HG02973 (cell line): Measurements from ENCODE around the gene SGPP1.
"Not testable (repeated sequence)": the region's sequence is repeated elsewhere in the genome, so short reads cannot be mapped to it uniquely, and the experiment has no call there.

ENCODE experiments used
- ATAC-seq: cut with Tn5 transposase; IDR thresholded peaks from one replicate; pipeline ENCODE4 v1.9.1; 2021; ENCODE audit warnings: moderate library complexity; ENCODE audit not compliant: unreplicated experiment

The SGPP1 gene

DNA sequence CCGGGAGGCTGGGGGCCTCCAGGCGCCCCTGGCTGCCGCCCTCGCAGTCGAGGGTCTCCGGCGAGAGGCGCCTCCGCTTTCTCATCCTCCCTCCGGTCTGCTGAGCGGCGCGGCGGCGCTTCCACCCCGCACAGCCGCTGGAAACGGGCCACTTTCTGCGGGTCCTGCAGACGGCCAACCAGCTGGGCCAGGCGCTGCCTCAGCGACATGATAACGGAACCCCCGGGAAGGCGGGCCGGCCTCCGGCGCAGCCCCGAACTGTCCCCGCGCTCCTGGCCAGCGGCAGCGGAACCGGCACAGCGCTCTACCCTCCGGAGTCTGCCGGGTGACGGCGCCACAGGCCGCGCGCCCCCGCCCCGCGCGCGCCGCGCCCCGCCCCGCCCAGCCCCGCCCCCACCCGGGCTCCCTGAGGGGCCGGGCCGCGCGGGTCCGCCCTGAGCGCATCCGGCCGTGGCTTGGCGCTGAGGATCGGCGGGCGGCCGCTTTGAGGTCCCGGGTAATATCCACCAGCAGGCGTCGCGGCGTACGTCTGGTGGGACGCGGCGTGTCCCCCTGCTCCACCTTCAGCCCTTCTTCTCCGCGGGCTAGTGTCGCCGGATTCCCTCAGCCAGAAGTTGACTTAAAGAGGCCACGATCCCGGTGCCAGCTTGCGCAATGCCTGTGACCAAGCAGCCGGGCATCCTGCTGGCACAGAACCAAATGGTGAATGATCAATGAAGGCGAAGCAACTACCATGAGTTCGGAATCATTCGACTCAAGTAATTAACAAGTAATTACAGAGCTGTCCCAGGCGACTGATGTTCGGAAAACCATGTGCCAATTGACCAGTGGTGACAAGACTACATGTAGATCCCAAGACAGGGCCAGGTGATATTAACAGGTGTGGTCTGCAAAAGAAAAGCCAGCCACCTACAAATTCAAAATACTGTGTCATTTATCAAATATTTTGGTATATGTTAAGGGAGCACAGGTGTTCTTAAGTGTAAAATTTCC lies at the start of gene SGPP1:
Gene SGPP1, minus strand, starts transcription at position 330 of the 993 bp plus-strand sequence. Its CDS starts 121 bp downstream, at position 209.
- peak; percentile 81 for ATAC-seq

- no peak for ATAC-seq
Observed at GRCh38 chr14:63777024-63777423, 49.2 kb upstream of the SGPP1 start.

DNA sequence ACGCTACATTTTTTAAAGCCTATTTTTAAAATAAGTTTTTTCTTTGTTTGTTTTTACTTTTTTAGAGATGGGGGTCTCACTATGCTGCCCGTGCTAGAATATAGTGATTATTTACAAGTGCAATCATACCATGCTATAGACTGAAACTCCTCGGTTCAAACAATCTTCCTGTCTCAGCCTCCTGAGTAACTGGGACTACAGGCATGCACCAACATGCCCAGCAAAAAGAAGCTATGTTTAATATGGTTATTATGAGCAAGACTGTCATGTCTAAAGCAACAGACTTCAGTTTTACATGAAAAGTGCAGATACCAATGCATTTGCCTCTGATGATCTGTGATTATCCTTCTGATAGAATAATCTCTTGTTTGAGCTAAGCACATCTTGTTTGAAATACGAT lies 45.6 kb upstream of the SGPP1 start:
- ATAC-seq, result no peak

DNA sequence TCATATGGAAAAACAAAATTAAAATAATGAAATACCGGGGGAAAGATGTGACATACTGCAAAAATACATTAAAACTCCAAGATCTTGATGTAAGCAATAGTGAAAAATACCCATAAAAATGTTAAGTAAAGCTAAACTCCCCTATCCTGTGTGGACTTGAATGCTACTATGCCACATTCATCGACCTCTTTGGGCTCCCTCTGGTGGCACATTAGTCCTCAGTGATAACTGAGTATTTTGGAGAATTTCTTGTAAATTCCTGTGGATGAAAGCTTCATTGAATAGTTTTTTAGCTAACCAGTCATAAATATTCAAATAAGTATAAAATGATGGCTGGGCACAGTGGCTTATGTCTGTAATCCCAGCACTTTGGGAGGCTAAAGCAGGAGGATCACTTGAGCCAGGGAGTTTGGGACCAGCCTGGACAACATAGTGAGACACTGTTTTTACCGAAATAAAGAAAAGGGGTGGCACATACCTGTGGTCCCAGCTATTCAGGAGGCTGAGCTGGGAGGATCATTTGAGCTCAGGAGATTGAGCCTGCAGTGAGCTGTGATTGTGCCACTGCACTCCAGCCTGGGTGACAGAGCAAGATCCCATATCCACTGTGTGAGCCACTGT lies 42.4 kb upstream of the SGPP1 start:
- no peak for ATAC-seq

DNA sequence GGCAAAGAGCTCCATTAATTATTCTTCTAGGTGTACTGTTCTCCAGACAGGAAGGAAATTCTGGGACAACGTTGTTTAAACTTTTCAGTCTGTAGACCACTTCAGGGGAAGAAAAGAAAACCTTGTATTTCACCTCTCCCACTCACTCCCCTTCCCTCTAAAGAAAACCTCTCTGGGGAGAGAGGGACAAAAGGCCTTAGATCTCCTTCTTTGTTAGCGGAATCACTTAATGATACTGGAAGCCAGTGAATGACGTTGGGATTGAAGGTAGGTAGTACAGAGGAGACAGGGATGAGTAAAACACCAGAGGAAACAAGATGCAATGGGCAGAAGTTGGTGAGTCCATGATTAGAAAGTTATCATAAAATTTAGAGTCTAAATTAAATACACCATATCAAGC lies 38.7 kb upstream of the SGPP1 start:
- no peak for ATAC-seq

DNA sequence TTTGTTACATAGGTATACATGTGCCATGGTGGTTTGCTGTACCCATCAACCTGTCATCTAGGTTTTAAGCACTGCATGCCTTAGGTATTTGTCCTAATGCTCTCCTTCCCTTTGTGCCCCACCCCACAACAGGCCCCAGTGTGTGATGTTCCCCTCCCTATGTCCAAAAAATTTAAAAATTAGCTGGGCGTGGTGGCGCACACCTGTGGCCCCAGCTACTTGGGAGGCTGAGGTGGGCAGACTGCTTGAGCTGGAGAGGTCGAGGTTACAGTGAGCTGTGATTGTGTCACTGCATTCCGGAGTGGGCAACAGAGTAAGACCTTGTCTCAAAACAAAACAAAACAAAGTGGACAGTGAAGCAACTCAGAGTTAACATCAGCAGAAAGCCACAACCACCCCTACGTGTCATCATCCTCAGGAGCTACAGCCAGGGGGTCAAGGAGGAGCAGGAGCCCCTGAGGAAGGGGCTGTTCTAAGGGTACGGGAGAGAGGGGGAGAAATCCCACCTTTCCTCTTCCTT lies 36.8 kb upstream of the SGPP1 start:
- no peak for ATAC-seq

GRCh38 chr14:63764103-63764502 lies 36.2 kb upstream of the SGPP1 start:
- no peak for ATAC-seq

DNA sequence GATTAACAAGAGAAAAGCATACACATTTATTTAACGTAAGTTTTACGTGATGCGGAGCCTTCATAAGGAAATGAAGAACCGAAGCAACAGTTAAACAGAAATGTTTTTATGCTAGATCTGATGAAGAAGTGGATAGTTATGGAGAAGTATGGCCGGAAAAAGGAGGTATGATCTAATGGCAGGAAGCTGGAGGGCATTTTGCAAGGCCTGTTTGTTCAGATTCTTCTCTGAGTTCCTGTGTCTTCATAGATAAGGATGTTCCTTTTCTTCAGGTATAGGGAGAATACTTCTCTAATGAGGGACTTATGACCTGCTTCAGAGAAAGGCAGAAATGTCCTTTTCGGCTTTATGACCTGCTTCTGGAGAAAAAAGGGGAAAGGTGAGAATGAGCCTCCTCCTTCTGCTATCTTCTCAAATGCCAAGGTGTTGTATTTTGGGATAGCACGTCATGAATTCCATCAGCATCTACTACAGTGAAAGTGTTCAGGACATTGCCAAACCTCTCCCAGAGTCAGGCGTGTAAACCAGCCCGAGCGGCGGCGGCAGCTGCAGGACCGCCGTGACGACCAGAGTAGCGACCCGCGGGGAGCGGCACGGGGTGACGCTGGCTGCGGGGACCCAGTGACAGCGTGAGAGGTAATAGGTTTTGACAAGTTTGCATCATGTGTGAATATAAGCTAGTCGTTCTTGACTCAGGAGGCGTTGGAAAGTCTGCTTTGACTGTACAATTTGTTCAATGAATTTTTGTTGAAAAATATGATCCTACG lies 33.7 kb upstream of the SGPP1 start:
- no peak for ATAC-seq

DNA sequence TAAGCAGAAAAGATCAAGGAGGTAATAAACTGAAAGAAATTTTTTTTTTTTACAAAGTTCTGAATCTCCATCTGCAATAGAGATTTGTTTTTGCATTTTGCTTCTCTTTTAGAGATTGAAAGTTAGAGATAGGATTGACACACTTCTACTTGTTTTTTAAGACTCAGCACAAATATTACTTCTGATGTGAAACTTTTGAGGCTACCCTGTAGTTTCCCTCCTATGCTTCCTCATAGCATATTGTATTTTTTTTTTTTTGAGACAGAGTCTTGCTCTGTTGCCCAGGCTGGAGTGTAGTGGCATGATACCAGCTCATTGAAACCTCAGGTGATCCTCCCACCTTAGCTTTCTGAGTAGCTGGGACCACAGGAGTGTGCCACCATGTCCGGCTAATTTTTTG lies 32.1 kb upstream of the SGPP1 start:
- ATAC-seq, result peak; percentile 63

- peak; percentile 74 for ATAC-seq
Observed at GRCh38 chr14:63759456-63759855, 31.6 kb upstream of the SGPP1 start.

GRCh38 chr14:63757211-63757610 lies 29.3 kb upstream of the SGPP1 start:
- ATAC-seq, result no peak

GRCh38 chr14:63752449-63753169 lies 24.7 kb upstream of the SGPP1 start:
- no peak for ATAC-seq

- ATAC-seq, result not testable (repeated sequence)
Observed at GRCh38 chr14:63751076-63751475, 23.2 kb upstream of the SGPP1 start.

GRCh38 chr14:63747846-63748245 lies 20.0 kb upstream of the SGPP1 start:
- no peak for ATAC-seq

DNA sequence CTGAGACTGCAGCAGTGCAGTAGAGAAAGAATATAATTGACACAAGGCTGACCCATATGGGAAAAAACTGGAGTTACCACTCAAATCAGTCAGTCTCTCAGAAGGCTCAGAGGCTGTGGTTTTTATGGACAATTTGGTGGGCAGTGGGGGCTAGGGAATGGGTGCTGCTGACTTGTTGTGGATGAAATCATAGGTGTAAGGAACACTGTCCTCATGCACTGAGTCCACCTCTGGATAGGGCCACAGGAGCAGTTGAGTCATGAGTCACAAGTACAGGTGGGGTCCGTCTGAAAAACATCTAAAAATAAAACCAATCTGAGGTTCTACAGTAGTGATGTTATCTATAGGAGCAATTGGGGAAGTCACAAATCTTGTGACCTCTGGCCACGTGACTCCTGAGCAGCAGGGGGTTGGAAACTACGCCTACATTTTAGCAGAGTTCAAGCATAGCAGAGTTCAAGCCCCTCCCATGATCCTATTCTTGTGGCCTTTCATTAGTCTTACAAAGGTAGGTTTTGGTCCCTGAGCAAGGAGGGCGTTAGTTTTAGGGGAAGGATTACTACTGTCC lies 18.1 kb upstream of the SGPP1 start:
- peak; percentile 72 for ATAC-seq

DNA sequence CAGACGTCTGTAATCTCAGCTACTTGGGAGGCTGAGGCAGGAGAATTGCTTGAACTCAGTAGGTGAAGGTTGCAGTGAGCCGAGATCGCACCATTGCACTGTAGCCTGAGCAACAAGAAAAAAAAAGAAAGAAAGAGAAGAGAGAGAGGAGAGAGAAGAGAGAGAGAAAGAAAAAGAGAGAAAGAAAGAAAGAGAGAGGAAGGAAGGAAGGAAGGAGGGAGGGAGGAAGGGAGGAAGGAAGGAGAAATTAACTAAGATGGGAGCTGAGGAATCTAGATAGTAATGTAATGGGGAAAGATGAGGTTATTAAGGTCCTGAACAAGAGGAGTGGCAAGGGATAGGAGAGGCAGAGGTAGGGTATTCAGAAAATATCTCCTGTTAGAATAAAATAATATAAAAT lies 17.4 kb upstream of the SGPP1 start:
- ATAC-seq, result no peak

- ATAC-seq, result peak; percentile 92
Observed at GRCh38 chr14:63737582-63738006, 9.7 kb upstream of the SGPP1 start.

GRCh38 chr14:63735720-63736119 lies 7.9 kb upstream of the SGPP1 start:
- no peak for ATAC-seq

DNA sequence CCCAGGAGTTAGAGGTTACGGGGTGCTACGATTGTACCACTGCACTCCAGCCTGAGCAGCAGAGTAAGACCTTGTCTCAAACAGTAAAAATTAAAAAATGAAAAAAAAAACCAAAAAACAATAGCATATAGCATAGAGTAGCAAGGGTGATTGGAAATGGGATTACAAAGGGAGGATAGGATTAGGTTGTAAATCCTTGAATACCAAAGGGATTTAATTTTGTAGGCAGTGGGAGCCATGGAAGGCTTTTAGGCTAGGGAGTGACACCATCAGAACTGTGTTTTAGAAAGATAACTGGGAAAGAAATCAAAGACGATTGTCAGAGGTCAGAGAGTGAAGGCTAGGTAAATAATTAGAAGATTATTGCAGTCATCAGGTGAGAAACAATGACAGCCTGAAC lies 2.8 kb upstream of the SGPP1 start:
- no peak for ATAC-seq

GRCh38 chr14:63727231-63727735 lies 582 bp downstream of the SGPP1 start:
- ATAC-seq, result peak; percentile 34
